K562 (cell line): ENCODE measurements around the gene SLC19A1.

ENCODE experiments used
- CUX1 ChIP-seq: fragments of 200-800 bp; sonication (Bioruptor generic); IDR thresholded peaks from 2 replicates; pipeline ENCODE4 v1.6.1; 2016; ENCODE audit warnings: missing genetic modification characterization, missing compliant biosample characterization
- FOSL1 ChIP-seq: fragments of 200-800 bp; sonication (Bioruptor generic); conservative IDR thresholded peaks from 2 replicates; pipeline ENCODE4 v1.6.1; 2016; ENCODE audit warnings: missing genetic modification characterization, missing compliant biosample characterization
- NFATC3 ChIP-seq: fragments of 450-650 bp; IDR thresholded peaks from 2 replicates; pipeline ENCODE4 v1.6.1; 2017; ENCODE audit warnings: mild to moderate bottlenecking
- ZBTB43 ChIP-seq: sonication (generic); formaldehyde crosslinking; IDR thresholded peaks from 2 replicates; pipeline ENCODE4 v1.8.0; 2023; ENCODE audit warnings: mild to moderate bottlenecking, missing genetic modification reagents
- ZNF217 ChIP-seq: sonication (generic); formaldehyde crosslinking; IDR thresholded peaks from 2 replicates; pipeline ENCODE4 v1.8.0; 2022; ENCODE audit warnings: mild to moderate bottlenecking, missing genetic modification reagents

- TF ChIP-seq CUX1 (CRISPR knock-in tag), result no peak
- no peak for TF ChIP-seq FOSL1 (tag)
- TF ChIP-seq ZNF217 (CRISPR knock-in tag), result no peak
- no peak for TF ChIP-seq ZBTB43 (CRISPR knock-in tag)
- TF ChIP-seq NFATC3, result no peak
Observed at GRCh38 chr21:45575304-45575992, 33.2 kb upstream of the SLC19A1 start.
